ENCODE measurements around the gene TBX2.

Gene TBX2

DNA sequence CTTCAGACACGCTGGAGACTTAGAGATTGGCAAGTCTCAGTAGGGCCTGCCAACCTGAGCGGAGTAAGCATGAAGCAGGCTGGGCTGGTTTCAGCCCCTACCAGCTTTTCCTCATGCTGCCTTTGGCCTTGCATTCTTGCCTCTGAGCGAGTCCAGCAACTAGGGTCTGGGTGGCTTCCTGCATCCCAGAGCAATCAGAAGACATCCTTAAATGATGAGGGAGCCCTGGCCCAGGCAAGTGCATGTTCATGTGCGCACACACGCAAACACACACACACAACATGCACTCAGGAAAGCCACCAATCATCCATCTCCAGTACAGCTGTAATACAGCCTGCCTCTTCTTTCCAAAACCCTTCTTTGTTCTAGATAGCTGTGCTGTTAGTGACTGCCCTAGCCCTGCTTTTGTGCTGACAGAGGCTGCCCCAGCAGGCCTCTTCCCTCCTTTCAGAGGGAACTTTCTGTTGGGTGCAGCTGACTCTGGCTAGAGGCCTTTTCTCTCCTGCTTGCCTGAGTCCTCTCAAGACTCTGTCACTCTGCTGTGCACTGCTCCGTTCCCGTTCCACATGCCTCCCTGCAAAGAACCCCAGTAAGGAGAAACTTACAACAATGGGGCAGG, 30.7 kb upstream of the TBX2 start:
- no peak for DNase-seq

DNA sequence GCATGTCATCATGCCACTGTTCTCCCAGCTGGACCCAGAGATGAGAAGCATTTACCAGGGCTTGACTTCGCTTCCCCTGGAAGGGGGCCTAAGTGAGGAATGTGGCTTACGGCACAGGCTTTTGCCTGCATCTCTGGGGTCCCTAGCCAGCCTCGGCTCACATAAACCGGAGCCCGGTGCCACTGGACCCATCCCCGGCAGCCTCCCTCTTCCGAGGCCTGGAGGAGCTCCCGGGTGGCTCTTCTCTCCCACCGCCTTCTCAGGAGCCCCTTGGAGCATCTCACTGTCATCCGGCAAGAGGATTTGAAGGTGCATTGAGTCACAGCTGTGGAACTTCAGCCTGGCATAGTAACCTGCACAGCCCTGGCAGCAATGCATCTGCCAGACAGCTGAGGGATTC, 29.9 kb upstream of the TBX2 start:
- DNase-seq: no peak

DNA sequence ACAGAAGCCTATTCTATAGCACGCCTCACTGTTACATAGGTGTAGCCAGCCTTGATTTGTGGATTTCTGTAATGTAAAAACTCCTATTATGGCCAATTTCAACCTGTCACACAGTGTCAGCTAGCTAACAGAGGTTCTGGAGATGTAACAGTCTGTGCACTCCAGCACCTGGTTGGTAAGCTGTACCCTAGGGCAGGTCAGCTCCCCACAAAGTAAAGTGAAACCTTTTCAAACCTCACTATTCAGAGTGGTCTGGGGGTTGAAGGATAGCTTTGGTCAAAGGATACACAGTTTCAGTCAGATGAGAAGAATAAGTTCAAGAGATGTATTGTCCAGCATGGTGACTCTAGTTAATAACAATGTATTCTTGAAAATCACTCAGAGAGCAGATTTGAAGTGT, 28.5 kb upstream of the TBX2 start:
- DNase-seq: no peak

DNA sequence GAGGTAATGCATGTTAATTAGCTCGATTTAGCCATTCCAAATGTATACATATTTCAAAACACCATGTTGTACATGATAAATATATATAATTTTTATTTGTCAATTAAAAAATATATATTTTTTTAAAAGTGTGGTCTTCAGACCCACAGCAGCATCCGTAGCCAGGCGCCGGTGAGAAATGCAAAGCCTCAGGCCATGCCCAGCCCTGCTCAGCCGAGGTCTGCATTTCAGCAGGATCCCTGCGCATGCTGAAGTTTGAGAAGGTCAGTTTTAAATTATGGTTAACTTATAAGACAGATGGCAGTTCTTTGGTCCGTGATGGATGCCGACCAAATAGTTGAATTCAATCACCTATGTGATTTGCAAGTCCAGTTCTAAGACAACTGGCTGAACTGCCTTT, 28.0 kb upstream of the TBX2 start:
- no peak for DNase-seq

DNA sequence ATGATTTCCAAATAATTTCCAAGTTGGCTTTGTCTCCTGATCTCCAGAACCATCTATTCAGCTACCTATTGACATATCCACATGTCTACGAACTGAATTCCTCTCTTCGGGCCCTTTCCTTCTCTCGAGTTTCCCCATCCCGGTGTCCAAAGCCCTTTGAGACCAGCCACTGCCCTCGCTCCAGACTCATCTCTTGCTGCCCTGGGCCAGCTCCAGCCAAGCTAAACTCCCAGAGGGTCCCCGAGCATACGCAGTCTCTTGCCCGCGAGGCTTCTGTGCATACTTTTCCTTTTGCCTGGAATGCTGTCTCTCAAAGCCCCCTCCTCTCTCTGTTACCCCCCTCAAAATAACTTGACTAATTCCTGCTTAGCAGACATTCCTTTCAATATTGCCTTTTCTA, 27.2 kb upstream of the TBX2 start:
- DNase-seq: no peak

DNA sequence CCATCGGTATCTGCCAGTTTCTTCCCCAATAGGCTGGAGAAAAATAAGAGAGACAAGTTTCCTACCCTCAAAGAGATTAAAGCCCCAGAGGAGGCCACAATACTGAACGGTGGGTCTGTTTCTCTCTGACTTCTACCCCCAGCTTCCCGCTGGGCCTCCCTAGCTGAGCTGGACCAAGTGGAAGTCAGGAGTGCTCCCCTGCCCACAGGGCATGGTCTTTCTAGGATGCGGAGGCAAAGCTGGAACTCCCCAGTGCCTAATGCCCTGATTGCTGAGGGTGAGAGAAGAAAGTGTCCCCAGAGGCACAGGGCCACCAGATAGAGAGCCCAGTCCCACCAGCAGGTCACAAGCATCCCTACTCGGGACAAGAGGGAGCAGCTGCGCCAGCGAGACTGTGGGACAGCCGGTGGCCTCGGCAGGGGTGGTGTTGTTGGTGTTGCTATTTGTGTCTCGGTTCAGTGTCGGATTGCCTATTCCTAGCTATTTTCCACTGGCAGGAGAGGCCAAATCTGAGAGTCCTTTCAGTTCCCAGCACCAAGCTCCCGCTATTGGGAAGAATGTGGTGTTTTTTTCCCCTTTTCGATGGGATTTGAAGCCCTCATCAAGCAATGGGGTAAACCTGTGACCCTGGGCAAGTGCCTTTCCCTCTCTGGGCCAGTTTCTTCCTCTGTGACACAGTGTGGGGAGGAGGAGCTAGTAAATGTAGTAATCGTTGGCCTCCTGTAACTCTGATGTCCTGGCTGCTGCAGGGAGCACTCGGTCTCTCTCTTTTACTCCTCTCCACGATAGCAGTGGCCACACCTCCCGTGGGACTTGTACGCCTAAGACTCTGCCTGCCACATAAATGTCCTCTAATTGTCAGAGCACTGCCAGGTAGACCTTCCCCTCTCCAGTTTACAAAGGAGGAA, 22.5 kb upstream of the TBX2 start:
- no peak for DNase-seq

DNA sequence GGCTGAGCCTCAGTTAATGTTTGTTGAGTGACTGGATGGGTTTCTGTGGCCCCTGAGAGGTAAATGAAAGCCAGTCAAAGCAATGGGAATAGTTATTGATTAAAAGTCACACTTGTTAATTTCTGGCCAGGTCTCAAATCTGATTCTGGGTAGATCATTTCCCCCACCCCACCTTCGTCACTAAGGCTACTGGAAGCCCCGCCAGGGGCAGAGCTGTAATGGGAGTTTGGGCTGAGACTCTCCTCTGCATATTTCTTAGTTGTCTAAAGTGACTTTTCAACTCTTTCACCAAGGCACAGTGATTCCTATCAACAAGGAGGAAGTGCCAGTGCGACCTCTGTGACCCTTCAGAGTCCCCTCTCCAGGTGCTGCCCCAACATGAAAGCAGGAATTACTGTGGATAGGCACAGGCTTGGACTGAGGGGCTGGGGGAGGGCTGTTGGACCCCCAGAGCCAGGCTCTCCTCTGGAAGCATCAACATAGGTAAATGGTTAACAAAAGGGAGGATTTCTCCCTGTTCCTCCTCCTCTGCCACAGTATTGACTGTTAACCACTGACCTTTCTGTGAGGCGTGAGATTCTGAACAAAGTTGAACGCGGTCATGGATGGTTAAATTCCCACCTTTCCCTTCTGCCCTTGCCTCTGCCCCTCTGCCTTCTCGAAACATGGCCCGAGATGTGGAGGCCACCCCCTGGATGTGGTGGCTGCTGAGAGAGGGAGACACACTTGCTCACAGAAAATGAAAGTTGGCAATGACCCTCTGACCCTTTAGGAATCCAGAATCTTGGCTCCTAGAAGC, 20.8 kb upstream of the TBX2 start:
- no peak for DNase-seq

DNA sequence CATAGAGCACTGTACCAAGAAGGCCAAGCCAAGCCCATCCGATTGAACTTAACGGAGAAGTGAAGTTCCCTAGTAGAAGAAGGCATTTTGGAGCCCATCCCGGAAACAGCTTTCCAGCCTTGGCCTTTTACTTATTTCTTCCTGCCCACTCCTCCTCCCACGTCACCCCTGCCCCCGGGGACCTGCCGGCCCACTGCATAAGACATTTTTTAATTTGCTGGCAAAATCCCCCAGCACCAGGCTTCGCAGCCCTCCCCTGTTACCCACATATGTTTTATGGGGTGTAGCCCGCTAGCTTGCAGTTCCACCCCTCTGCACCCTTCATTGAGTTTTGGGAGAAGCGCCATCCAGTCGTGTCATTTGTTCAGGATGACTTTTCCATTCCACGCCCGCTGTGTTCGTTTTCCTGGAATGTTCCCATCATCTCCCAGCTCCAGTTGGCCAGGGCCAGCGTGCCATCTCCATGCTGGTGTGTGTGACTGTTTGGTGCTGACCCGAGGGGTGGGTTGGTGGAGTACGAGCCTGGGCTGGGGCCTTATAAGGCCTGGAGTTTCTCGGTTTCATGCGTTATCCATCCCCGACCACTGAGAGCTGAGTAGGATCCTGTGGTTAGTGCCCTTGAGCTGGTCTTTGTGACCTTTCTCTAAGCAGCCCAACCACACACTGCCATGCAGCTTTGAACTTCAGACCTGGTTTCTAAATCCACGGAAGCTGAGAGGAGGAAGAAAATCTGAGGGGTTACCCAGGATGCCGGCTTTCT, 20.0 kb upstream of the TBX2 start:
- no peak for DNase-seq

DNA sequence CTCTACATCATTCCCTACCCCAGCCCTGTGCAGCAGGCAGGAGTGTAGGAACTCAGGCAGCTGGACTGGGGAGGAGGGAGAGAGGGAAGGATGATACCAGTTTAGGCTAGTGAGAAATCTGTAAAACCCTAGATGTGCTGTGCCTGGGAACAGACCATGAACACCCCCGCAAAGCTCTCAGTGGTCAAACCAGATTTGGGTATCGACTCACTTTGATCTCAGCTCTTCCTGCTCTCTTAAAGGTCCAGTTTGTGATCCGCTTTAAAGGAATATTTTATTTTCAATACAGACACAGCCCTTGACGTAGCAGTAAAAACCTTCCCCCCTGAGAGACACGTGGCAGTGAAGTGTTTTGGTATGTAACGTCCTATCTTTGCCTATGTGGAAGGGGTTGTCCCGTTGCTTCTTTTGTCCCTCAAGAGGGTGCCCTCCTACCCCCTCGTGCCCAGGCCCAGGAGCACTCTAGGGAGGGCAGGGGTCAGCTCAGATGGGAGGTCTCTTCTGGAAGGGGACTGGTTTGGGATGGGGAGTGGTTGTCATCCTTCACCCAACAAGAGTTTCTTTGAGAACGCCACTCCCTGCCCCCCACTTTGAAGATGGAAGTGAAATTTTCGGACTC, 19.3 kb upstream of the TBX2 start:
- no peak for DNase-seq

DNA sequence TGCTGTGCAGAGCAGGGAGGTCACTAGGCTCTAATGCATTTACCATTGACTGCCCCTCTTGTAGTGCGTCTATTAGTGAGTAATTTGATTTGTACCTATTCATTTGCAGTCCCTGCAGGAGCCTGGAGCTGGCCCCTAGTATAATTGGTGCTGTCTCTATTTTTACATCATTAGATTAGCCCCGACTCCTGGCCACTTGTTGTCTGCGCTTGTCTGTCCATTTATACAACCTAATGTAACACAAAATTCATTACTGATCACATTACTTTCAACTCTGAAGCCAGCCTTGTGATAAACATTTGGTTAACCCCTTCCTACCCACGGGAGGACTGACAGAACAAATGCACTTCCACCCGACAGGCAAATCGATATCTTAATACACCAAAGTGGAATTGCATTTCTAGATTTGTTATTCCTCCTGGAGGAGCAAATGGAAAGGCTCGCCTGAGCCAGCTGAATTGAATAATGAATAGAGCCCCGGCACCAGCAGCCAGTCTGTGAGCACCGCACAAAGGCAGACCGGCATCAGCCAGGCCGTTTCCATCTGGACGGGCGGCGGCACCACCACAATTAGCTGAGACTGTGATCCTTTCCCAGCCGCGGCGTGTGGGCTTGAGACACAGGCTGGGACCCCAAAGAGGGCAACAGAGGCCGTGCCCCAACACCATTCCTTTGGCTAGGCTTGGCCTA, 18.7 kb upstream of the TBX2 start:
- no peak for DNase-seq

DNA sequence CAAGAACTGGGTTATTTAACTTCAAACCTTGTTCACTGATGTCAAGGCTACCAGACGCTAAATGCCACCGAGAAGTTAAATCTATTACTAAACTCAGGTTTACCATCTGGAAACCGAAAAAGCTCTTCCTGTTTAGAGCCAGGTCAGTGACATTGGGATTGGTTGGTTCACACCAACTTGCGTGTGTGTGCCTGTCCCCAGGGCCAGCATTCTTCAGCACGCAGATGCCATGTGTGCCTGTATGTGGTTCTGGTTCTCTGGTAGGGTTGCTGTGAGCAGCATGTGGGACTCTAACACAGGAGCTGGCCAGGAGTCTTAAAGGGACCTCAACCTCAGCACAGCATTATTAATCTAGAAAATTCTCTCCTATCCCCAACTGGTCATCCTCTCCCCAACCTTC, 18.1 kb upstream of the TBX2 start:
- DNase-seq: no peak

DNA sequence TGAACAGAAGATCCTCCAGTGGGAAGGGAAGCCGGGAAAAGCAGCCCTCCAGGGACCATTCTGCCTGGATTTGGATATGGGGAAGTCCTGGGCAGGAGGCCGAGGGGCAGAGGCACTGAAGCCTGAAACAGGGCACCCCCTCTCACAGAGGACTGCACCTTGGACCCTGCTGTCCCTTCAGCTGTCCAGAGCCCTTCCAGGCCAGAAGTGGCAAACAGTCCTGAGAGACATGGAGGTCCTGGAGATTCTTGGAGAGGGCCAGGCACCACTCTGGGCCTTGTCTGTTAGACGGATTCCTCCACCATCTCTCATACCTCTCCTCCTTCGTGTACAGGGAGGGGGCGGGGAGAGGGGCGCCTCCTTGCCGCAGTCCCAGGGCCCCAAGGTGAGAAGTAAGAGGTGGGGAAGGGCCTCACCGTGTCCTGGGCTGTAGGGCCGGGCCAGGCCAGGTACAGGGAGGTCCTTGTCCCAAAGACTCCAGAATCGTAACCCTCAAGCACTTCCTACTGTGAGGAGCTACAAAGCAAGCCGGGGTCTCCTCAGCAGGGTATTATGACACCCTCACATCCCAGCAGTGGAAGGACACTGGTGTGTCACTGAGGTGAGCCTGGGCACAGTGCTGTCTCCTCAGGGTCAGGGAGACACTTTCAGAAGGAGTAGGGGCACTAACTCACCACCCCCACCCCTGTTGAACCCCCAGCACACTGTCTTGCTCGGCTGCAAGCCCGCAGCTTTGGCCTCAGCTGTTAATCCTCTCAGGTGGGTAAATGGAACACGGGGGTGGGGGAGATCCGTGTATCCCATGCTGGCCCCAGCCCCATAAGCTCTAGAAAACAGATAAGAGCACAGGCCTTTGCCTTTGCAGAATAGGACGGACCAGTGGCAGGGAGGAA, 16.6 kb upstream of the TBX2 start:
- DNase-seq: no peak

DNA sequence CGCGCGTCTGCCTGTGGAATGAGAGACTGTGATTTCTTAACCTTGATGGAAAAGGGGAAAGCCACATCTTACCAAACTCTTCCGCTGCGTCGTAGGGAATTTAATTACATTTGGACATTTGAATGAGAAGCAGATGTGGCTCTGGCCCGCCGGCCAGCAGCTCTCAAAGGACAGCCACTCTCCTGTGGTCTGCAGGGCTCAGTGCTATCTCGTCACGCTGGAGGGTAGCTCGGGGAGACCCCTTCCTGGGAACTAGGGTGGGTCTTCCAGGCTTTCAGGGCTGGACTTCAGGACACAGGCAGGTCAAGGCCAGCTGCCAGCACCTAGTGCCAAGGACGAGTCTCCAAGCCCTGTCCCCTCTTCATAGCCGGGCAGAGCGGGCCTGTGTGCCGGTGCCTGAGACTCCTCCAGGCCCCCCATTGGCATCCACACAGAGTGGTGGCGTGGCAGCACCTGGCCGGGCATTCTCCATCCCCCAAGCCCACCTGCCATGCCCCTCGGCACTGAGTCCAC, 15.9 kb upstream of the TBX2 start:
- no peak for DNase-seq

DNA sequence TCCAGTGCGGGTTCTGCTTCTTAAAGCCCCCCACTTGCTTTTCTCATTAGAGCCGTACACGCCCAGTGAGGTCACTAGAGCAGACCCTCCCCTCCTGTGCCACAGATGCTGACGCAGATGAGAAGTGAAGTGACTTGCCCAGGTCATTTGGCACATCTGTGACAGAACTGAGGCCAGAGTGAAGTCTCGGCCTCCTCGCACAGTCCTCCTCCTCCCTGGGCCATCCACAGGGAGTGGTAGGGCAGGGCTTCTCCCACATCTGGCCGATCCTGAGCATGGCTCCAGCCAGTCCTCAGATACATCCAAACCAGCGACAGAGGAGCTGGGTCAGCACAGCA, 15.3 kb upstream of the TBX2 start:
- no peak for DNase-seq

DNA sequence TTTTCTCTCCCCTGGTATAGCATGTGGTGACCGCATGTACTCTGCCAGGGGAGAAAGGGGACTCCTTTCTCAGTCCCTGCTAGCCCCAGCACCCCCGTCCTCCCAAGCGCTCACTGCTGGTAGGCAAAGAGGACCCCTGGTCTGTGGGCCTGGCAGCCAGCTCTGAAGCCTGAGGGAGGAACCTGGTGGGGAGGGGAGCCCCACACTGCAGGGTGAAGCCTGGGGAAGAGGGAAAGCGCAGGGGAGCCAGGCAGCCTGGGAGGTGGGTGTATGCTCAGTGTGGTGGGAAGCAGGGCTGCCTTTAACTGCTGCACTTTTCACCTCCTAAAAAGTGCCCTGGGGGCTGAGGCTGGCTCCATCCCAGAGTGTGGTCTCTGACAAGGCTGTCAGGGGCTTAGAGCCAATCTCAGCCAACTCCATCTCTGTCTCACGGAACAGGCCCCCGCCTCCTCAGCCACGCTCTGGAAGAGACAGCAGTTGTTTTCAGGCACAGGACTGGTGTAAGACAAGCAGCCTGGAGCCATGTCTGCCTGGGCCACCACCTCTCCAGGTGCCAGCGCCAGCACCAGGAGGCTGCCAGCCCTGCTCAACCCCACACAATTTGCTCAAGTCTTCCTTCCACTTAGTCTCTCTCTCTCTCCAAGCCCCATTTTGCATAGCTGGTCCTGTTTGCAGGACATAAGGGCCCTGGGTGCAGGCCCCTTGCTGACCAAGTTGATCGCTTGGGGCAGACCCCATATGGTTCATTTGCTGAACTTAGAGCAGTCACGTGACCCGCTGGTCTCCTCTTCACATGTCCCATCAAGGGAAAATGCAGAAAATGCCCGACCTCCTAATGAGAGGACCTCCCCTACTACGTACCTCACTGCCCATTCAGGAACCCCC, 14.7 kb upstream of the TBX2 start:
- DNase-seq: no peak

DNA sequence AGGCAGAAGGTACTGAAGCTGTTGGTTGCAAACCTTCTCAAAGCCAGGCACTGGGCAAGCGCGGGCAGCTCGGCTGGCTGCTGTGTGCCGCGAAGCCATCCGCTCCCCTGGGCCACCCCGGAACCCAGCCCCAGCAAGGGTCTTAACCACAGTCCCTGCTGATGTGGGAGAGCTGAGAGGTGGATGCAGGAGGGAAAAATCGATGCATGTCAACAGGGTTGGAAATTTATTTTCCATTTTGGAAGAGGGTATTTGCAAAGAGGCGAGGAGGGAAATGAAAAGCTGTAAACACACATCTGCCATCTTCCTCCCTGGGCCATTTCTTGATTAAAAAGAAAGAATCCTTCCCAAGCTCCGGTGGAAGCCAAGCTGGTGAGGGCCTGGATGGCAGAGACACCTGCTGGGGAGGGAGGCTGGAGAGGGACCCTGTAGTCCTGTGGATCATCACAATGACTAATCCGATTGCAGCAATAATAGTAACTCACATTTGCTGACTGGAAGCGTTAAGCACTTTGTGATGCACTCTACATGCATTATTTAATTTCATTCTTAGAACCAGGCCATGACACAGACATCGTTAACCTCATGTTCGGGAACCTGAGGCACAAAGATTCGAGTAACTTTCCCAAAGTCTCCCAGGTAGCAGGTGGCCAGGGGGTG, 13.9 kb upstream of the TBX2 start:
- no peak for DNase-seq

DNA sequence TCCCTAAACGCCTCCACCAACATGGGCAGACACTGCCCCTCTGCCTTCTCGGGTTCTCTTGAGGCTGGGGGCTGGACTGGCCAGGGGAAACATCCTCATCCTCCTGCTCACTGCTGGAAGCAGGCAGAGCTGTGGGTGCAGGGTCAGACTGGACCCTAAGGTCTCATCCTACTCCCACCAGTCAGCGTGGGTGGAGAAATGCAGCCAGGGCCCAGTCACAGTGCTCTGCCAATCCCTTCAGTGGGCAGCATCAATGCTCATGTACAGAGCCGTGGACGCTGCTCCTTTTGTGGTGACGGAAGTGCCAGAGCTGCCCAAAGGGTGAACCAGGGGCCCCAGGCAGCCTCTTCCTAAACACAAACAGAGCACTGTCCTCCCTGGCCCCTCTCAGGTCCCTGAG, 13.4 kb upstream of the TBX2 start:
- no peak for DNase-seq

DNA sequence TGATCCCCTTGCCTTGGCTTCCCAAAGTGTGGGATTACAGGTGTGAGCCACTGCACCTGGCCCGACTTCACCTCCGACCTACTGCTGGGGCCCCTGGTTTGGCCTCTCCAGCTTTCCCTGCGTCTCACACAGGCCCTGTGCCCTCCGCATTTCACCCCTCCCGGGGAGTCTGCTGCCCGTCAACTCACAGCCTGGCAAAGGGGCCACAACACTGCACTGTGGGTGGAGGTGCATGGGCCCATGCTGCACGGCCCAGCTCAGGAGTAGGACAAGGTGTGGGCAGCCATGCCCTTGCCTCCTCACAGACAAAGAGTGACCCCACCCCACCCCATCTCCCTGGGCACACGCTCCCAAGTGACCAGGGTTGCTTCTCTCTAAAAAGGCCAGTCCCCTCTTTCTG, 12.6 kb upstream of the TBX2 start:
- no peak for DNase-seq
